Renal pelvis (tissue), 4 donors: ENCODE measurements around the gene CIAO3. TPM values are rescaled to one million over a fixed set of nuclear protein-coding genes. Genes with fewer than 3 reads are reported as not detected.
"Not testable (repeated sequence)": the region's sequence is repeated elsewhere in the genome, so short reads cannot be mapped to it uniquely, and the experiment has no call there.

ENCODE experiments used
- DNase-seq: peaks from one replicate; pipeline ENCODE4 v3.0.0-alpha.2; 2013
- polyA plus RNA-seq, 3 donors: library from polyadenylated mRNA; unstranded; fragments of 120-200 nt; gene quantifications; one replicate each; pipeline ENCODE4 v1.2.1, GENCODE V29; 2013; ENCODE audit not compliant: insufficient read length in 3 of 3

The CIAO3 gene
- polyA plus RNA-seq, 3 donors = 27.1 to 34.9 (median 27.3) TPM

- DNase-seq = no peak
Measured at GRCh38 chr16:762595-763268, 21.9 kb upstream of the CIAO3 start.

- DNase-seq = no peak
Measured at GRCh38 chr16:761625-762513, 21.1 kb upstream of the CIAO3 start.

- DNase-seq = peak; percentile 54
Measured at GRCh38 chr16:760545-761343, 19.9 kb upstream of the CIAO3 start, which contains the start of gene MSLN. MSLN (plus strand) TSS chr16:760734; CDS start chr16:762681, 1,947 bp downstream.

- DNase-seq = no peak
Measured at GRCh38 chr16:760065-760464, 19.3 kb upstream of the CIAO3 start.

- no peak for DNase-seq
Measured at GRCh38 chr16:759110-759910, 18.5 kb upstream of the CIAO3 start.

GRCh38 chr16:756428-756827 is 15.6 kb upstream of the CIAO3 start:
- no peak for DNase-seq

GRCh38 chr16:754656-755055 is 13.9 kb upstream of the CIAO3 start:
- DNase-seq = no peak

- not testable (repeated sequence) for DNase-seq
Measured at GRCh38 chr16:754121-754607, 13.4 kb upstream of the CIAO3 start.

GRCh38 chr16:752007-752312 is 11.2 kb upstream of the CIAO3 start:
- DNase-seq = no peak

GRCh38 chr16:751152-752006 is 10.6 kb upstream of the CIAO3 start:
- DNase-seq = no peak

- no peak for DNase-seq
Measured at GRCh38 chr16:750485-750884, 9.7 kb upstream of the CIAO3 start.

GRCh38 chr16:749010-749409 is 8.2 kb upstream of the CIAO3 start:
- DNase-seq = no peak

GRCh38 chr16:747978-748746 is 7.4 kb upstream of the CIAO3 start:
- no peak for DNase-seq

- no peak for DNase-seq
Measured at GRCh38 chr16:746637-747036, 5.8 kb upstream of the CIAO3 start.

- DNase-seq = no peak
Measured at GRCh38 chr16:745739-746138, 4.9 kb upstream of the CIAO3 start.

GRCh38 chr16:743794-744500 is 3.1 kb upstream of the CIAO3 start:
- DNase-seq = no peak

- not testable (repeated sequence) for DNase-seq
Measured at GRCh38 chr16:742894-743293, 2.1 kb upstream of the CIAO3 start.

- no peak for DNase-seq
Measured at GRCh38 chr16:741986-742629, 1.3 kb upstream of the CIAO3 start.

- DNase-seq = no peak
Measured at GRCh38 chr16:740459-740763, 386 bp downstream of the CIAO3 start.
